ENCODE data around the gene WFDC12.
"Not testable (repeated sequence)": the region's sequence is repeated elsewhere in the genome, so short reads cannot be mapped to it uniquely, and the experiment has no call there.

WFDC12 gene, protein sequence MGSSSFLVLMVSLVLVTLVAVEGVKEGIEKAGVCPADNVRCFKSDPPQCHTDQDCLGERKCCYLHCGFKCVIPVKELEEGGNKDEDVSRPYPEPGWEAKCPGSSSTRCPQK

DNA sequence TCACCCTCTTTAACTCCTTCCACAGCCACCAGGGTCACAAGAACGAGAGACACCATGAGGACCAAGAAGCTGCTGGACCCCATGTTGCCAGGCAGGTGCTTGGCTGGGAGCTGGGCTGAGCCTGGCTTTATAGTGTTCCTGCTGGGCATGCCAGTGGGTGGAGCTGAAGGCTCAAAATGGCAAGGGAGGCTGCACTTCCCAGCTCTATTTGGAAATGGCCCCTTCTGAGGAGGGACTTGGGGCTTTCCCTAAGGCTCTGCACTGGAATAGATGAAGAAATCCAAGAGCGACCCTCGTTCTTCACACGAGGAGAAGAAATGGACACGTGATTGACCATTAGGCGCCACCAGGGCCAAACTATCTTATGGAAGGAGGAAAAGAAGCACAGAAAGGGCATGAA lies at the start of gene WFDC12:
Gene WFDC12, minus strand, starts transcription at position 101 of the 400 bp plus-strand sequence. Its CDS starts 18 bp downstream, at position 83.
- no peak for DNase-seq

- DNase-seq, result no peak
Measured at GRCh38 chr20:45173522-45173921, 49.3 kb upstream of the WFDC12 start.

- DNase-seq, result no peak
Measured at GRCh38 chr20:45164906-45165305, 40.6 kb upstream of the WFDC12 start.

DNA sequence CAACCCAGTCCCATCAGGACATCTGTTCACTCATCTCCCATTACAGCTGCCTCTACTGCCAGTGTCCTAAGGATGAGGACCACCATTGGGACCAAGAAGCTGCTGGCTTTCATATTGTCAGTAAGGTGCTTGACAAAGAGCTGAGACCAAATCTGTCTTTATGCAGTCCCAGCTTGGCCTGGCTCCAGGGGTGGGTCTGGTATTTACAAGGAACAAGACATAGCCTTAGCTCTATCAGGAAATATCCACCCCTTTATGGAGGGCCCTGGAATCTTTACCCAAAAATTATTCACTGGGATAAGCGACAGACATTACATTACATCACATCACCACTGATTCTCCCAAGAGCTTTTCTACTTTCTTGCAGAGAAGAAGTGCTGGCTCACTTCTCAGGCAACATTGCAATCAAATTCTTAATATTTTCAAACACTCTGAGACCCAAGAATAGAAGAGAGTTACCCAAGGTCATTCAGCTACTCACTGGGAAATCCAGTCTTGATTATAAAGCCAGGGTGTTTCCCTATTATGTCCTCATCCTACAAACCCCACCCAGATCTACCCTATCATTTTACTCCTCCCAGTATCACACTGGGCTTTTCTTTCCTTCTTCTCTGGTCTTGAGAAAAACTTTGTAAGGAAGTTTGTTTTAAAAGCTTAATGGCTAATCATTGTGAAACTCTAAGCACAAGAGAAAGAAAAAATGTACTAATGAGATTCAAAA lies 39.0 kb upstream of the WFDC12 start:
- no peak for DNase-seq

- DNase-seq, result no peak
Measured at GRCh38 chr20:45157962-45158361, 33.7 kb upstream of the WFDC12 start.

- DNase-seq, result no peak
Measured at GRCh38 chr20:45156713-45157112, 32.4 kb upstream of the WFDC12 start.

- DNase-seq, result not testable (repeated sequence)
Measured at GRCh38 chr20:45154794-45155193, 30.5 kb upstream of the WFDC12 start.

GRCh38 chr20:45154183-45154582 lies 29.9 kb upstream of the WFDC12 start:
- DNase-seq, result no peak

DNA sequence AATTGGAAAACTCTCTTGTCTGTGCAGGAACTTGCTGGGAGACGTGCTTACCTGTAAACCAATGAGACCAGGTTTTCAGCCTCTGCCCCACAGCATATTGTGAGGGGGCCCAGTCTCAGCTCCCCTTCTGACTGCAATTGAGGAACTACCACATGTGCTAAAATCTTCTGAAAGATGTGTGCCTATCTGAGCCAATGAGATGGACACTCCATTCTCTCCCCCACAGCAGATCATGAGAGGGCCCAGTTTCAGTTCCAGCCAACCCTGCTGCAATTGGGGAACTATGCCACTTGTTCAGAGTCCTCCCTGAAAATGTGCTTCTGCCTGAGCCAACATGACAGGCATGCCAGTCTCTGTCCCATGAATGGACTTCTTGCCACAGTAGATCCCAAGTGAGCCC lies 29.5 kb upstream of the WFDC12 start:
- no peak for DNase-seq

GRCh38 chr20:45153147-45153546 lies 28.9 kb upstream of the WFDC12 start:
- DNase-seq, result no peak

GRCh38 chr20:45152405-45152804 lies 28.1 kb upstream of the WFDC12 start:
- DNase-seq, result no peak

DNA sequence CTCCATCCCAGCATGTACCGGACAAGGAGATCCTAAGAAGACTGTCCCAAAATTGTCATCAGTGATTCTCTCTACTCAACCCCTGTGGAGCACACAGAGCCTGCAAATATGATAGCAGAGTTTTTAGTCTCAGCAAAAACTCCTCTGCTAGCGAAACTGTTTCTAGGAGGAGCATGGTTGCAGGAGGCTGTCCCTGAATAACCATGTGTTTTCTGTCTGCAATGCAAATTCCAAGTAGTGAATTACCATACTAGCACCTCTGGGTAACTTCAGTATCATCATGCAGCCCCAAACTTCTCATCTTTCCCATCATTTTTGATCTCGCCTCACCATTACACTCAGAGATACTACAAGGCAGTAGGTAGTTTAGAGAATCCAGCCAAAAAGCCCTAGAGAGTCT lies 24.8 kb upstream of the WFDC12 start:
- no peak for DNase-seq

- no peak for DNase-seq
Measured at GRCh38 chr20:45140836-45141235, 16.6 kb upstream of the WFDC12 start.

DNA sequence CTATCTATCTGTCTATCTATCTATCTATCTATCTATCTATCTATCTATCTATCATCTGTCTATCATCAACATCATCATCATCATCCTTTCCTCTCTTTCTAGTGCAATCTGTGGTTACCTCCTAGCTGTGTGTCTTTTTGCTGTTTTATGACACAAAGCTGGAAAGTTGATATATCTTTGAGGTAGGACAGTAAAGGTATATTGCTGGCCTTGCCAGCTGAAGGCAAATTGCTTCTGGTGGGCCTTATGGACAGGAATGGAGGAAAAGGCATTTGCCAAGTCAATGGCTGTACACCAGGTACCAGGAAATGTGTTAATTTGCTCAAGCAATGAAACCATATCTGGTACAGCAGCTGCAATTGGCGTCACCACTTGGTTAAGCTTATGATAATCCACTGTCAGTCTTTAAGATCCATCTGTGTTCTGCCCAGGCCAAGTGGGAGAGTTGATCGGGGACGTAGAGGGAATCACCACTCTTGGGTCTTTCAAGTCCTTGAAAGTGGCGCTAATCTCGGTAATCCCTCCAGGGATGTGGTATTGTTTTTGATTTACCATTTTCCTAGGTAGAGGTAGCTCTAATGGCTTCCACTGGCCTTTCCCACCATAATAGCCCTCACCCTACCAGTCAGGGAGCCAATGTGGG lies 15.6 kb upstream of the WFDC12 start:
- DNase-seq, result not testable (repeated sequence)

GRCh38 chr20:45138561-45139300 lies 14.5 kb upstream of the WFDC12 start:
- DNase-seq, result peak; percentile 87

GRCh38 chr20:45136911-45137310 lies 12.6 kb upstream of the WFDC12 start:
- no peak for DNase-seq

GRCh38 chr20:45128099-45128498 lies 3.8 kb upstream of the WFDC12 start:
- DNase-seq, result no peak

GRCh38 chr20:45121388-45121787 lies 2.9 kb downstream of the WFDC12 start:
- DNase-seq, result no peak

- DNase-seq, result no peak
Measured at GRCh38 chr20:45119556-45120266, 4.6 kb downstream of the WFDC12 start.

DNA sequence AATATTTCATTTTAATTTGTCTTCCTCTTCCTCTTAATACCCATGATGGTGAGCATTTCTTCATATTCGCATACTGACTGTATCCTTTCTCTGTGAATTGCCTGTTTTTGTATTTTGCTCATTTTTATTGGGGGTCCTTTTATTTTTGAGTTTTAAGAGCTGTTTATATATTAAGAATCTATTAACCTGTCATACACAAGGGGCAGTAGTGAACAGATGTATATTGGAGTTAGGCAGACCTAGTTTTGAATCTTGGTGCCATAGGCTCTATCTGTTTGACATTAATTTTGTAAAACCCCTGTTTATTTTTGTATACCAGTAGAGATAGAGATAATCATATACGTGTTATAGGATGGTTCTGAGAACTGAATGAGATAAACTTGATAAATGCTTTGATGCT lies 6.2 kb downstream of the WFDC12 start:
- no peak for DNase-seq

GRCh38 chr20:45117581-45117980 lies 6.7 kb downstream of the WFDC12 start:
- no peak for DNase-seq

GRCh38 chr20:45115829-45116228 lies 8.4 kb downstream of the WFDC12 start:
- no peak for DNase-seq

- DNase-seq, result no peak
Measured at GRCh38 chr20:45115386-45115774, 8.9 kb downstream of the WFDC12 start.

All from activated CD4-positive, CD25-positive, alpha-beta regulatory T cell treated with anti-CD3 and anti-CD28 coated beads, Interleukin-2, amount 50 U/mL, for 72 hours (primary cell).